Glomerular visceral epithelial cell (primary cell): ENCODE results near the gene ACAT1.
"Not testable (repeated sequence)": the region's sequence is repeated elsewhere in the genome, so short reads cannot be mapped to it uniquely, and the experiment has no call there.

Experiments
- DNase-seq: peaks from one replicate; pipeline ENCODE4 v3.0.0-alpha.2; 2016; ENCODE audit errors: extremely low spot score

Gene ACAT1

GRCh38 chr11:108147150-108147549 is 25.8 kb downstream of the ACAT1 start:
- no peak for DNase-seq

- no peak for DNase-seq
Measured at GRCh38 chr11:108148556-108148955, 27.2 kb downstream of the ACAT1 start.

DNA sequence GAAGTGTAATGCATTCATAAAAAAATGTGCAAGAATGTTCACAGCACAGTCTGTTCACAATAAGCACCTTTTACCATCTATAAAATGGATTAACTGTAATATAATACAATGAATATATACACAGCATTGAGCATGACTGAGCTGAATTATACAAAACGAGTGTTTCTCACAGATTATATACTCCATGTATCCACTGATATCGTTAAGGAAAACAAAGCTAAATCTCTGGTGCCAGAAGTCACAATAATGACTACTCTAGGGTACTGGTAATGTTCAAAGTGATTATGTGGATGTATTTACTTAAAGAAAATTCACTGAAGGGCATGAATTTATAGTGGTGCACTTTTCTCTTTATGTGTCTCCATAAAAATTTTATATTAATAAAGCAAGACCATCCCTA is 33.2 kb downstream of the ACAT1 start:
- no peak for DNase-seq

GRCh38 chr11:108160970-108161566 is 39.7 kb downstream of the ACAT1 start:
- DNase-seq, result no peak

DNA sequence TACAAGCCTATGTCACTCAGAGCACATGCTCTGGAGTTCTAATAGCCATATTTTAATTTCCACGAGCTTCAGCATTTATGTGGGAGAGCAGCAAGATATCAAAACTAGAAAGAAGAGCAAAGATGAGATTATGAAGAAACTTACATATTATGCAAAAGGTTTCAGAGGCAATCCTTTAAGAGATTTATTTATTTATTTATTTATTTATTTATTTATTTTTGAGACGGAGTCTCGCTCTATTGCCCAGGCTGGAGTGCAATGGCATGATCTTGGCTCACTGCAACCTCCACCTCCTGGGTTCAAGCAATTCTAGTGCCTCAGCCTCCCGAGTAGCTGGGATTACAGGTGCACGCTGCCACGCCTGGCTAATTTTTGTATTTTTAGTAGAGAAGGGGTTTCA is 41.5 kb downstream of the ACAT1 start:
- not testable (repeated sequence) for DNase-seq

GRCh38 chr11:108167624-108168023 is 46.3 kb downstream of the ACAT1 start:
- no peak for DNase-seq

DNA sequence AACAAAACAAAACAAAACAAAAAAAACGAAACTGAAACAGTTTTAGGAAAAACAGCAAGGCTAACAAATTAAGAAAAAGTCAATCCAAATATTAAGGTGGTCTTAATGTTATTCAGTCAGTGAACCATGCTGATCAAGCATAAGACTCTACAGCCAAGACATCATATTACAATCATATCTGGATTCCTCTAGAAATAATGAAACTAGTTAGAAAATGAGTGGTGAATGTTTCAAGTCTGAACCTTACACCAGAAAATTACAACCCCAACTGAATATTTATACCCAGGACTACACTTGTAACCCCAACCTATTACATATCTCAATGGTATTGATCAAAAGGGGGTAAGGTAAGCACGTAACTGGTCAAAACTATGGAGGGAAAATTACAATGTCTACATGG is 48.8 kb downstream of the ACAT1 start:
- DNase-seq, result no peak

GRCh38 chr11:108177570-108177969 is 56.2 kb downstream of the ACAT1 start:
- DNase-seq, result no peak

DNA sequence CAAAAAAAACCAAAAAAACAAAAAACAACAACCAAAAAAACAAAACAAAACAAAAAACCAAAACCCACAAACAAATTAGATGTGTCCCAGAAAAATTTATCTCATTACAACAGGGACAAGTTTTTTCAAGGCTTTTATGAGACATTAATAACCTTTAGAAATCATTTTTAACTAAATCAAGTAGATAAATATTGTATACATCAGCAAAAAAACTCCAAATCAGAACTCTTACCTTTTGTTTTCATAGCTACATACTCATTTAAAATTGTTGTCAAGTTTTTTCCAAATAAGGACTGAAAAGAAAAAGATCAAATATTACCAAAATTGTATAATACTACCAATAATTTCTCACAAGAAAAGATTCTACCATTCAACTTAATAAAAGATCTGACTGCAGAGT is 72.4 kb downstream of the ACAT1 start:
- DNase-seq, result no peak

- no peak for DNase-seq
Measured at GRCh38 chr11:108196901-108197300, 75.5 kb downstream of the ACAT1 start.
